H9 (cell line): ENCODE measurements around the gene ARHGAP10. TPM values are rescaled to one million over a fixed set of nuclear protein-coding genes. Genes with fewer than 3 reads are reported as not detected.

Experiments used
- DNase-seq: peaks from one replicate; pipeline ENCODE4 v3.0.0-alpha.2; 2017
- H2AFZ ChIP-seq: one replicate; pipeline ENCODE4 v1.6.1; 2013; ENCODE audit warnings: mild to moderate bottlenecking, low read length, control low read depth, moderate library complexity
- H2AK5ac ChIP-seq: 2 replicates; pipeline ENCODE4 v1.6.1; 2013; ENCODE audit warnings: low read length, control low read depth, mixed read lengths; ENCODE audit not compliant: insufficient read length
- H2BK120ac ChIP-seq: one replicate; pipeline ENCODE4 v1.6.1; 2013; ENCODE audit warnings: low read depth, mild to moderate bottlenecking, low read length, control low read depth, inconsistent platforms; ENCODE audit not compliant: poor library complexity, severe bottlenecking
- H2BK12ac ChIP-seq: 2 replicates; pipeline ENCODE4 v1.6.1; 2013; ENCODE audit warnings: low read length, control low read depth, mixed read lengths, low read depth; ENCODE audit not compliant: insufficient read length
- H2BK15ac ChIP-seq: 2 replicates; pipeline ENCODE4 v1.6.1; 2013; ENCODE audit warnings: low read depth, low read length, control low read depth
- H2BK20ac ChIP-seq: one replicate; pipeline ENCODE4 v1.6.1; 2013; ENCODE audit warnings: low read depth, mild to moderate bottlenecking, low read length, control low read depth, inconsistent platforms; ENCODE audit not compliant: poor library complexity, severe bottlenecking
- H2BK5ac ChIP-seq: 2 replicates; pipeline ENCODE4 v1.6.1; 2013; ENCODE audit warnings: low read length, control low read depth, mixed read lengths; ENCODE audit not compliant: insufficient read length
- H3K14ac ChIP-seq: 2 replicates; pipeline ENCODE4 v1.6.1; 2013; ENCODE audit warnings: low read length, control low read depth; ENCODE audit not compliant: insufficient read depth
- H3K18ac ChIP-seq: 2 replicates; pipeline ENCODE4 v1.6.1; 2013; ENCODE audit warnings: low read depth, mild to moderate bottlenecking, mixed read lengths, low read length, control low read depth; ENCODE audit not compliant: insufficient read length
- H3K23ac ChIP-seq: 2 replicates; pipeline ENCODE4 v1.6.1; 2013; ENCODE audit warnings: low read length, control low read depth, mixed read lengths, low read depth; ENCODE audit not compliant: insufficient read length
- H3K23me2 ChIP-seq: 2 replicates; pipeline ENCODE4 v1.6.1; 2013; ENCODE audit warnings: low read depth, mild to moderate bottlenecking, mixed read lengths, low read length, control low read depth; ENCODE audit not compliant: insufficient read length, poor library complexity, severe bottlenecking
- H3K27ac ChIP-seq: 2 replicates; pipeline ENCODE4 v1.5.1; 2013; ENCODE audit warnings: low read length, control low read depth, mixed read lengths, low read depth; ENCODE audit not compliant: insufficient read length
- H3K27me3 ChIP-seq: 2 replicates; pipeline ENCODE4 v1.6.1; 2013; ENCODE audit warnings: low read length, control low read depth, inconsistent platforms; ENCODE audit not compliant: insufficient read depth
- H3K4ac ChIP-seq: 2 replicates; pipeline ENCODE4 v1.6.1; 2013; ENCODE audit warnings: low read depth, mild to moderate bottlenecking, control low read depth, inconsistent platforms, low read length, moderate library complexity
- H3K4me1 ChIP-seq: 2 replicates; pipeline ENCODE4 v1.6.1; 2013; ENCODE audit warnings: low read length, control low read depth, inconsistent platforms; ENCODE audit not compliant: insufficient read depth
- H3K4me2 ChIP-seq: 2 replicates; pipeline ENCODE4 v1.6.1; 2013; ENCODE audit warnings: low read length, control low read depth, mixed read lengths; ENCODE audit not compliant: insufficient read length, insufficient read depth
- H3K56ac ChIP-seq: 2 replicates; pipeline ENCODE4 v1.6.1; 2013; ENCODE audit warnings: low read depth, mild to moderate bottlenecking, mixed read lengths, low read length, control low read depth; ENCODE audit not compliant: insufficient read length
- H3K79me1 ChIP-seq: 2 replicates; pipeline ENCODE4 v1.6.1; 2013; ENCODE audit warnings: low read depth, mild to moderate bottlenecking, moderate library complexity, low read length, control low read depth, inconsistent platforms; ENCODE audit not compliant: insufficient read depth, poor library complexity, severe bottlenecking
- H3K79me2 ChIP-seq: 2 replicates; pipeline ENCODE4 v1.6.1; 2013; ENCODE audit warnings: low read length, control low read depth, inconsistent platforms; ENCODE audit not compliant: insufficient read depth
- H3K9ac ChIP-seq: 2 replicates; pipeline ENCODE4 v1.6.1; 2013; ENCODE audit warnings: low read length, control low read depth, mixed read lengths; ENCODE audit not compliant: insufficient read length; ENCODE audit errors: extremely low read depth
- H3K9me3 ChIP-seq: one replicate; pipeline ENCODE4 v1.6.1; 2013; ENCODE audit warnings: low read depth, low read length, inconsistent platforms; ENCODE audit not compliant: control insufficient read depth
- H3T11ph ChIP-seq: one replicate; pipeline ENCODE4 v1.6.1; 2013; ENCODE audit warnings: mild to moderate bottlenecking, low read length, control low read depth, inconsistent platforms
- H4K20me1 ChIP-seq: one replicate; pipeline ENCODE4 v1.6.1; 2013; ENCODE audit not compliant: control insufficient read depth, insufficient read length, insufficient read depth
- H4K5ac ChIP-seq: 2 replicates; pipeline ENCODE4 v1.6.1; 2013; ENCODE audit warnings: low read depth, mild to moderate bottlenecking, mixed read lengths, low read length, control low read depth; ENCODE audit not compliant: insufficient read length
- H4K8ac ChIP-seq: replicated peaks from 2 replicates; pipeline ENCODE4 v1.6.1; 2013; ENCODE audit warnings: low read length, control low read depth, mixed read lengths, low read depth; ENCODE audit not compliant: insufficient read length
- H4K91ac ChIP-seq: 2 replicates; pipeline ENCODE4 v1.6.1; 2013; ENCODE audit warnings: low read depth, mild to moderate bottlenecking, moderate library complexity, mixed read lengths, low read length, control low read depth; ENCODE audit not compliant: insufficient read length
- H3K27ac Mint-ChIP-seq, 3 experiments: 2 replicates in 2 of 3; 3 replicates in 1 of 3; pipeline ENCODE4 v1.8.0; 2020 to 2021; ENCODE audit warnings: mixed read lengths in 3 of 3, mild to moderate bottlenecking in 1 of 3, moderate library complexity in 1 of 3
- H3K27me3 Mint-ChIP-seq: 2 replicates; pipeline ENCODE4 v1.8.0; 2021; ENCODE audit warnings: low read depth, mild to moderate bottlenecking, moderate library complexity, mixed read lengths
- H3K36me3 Mint-ChIP-seq, 3 experiments: 2 replicates in 2 of 3; 3 replicates in 1 of 3; pipeline ENCODE4 v1.8.0; 2020 to 2021; ENCODE audit warnings: low read depth in 3 of 3, mixed read lengths in 3 of 3; ENCODE audit not compliant: insufficient read depth in 1 of 3
- H3K4me1 Mint-ChIP-seq, 2 experiments: 2 replicates each; pipeline ENCODE4 v1.8.0; 2020; ENCODE audit warnings: mixed read lengths in 2 of 2
- H3K4me3 Mint-ChIP-seq, 2 experiments: 2 replicates in 1 of 2; 3 replicates in 1 of 2; pipeline ENCODE4 v1.8.0; 2020 to 2021; ENCODE audit warnings: mild to moderate bottlenecking in 2 of 2, mixed read lengths in 2 of 2, moderate library complexity in 1 of 2
- H3K9me3 Mint-ChIP-seq, 2 experiments: 2 replicates in 1 of 2; 3 replicates in 1 of 2; pipeline ENCODE4 v1.8.0; 2020; ENCODE audit warnings: mild to moderate bottlenecking in 2 of 2, mixed read lengths in 2 of 2, moderate library complexity in 1 of 2
- CTCF ChIP-seq: fragments of 200-600 bp; sonication (generic); conservative IDR thresholded peaks from 3 replicates; pipeline ENCODE4 v1.8.0; 2021; ENCODE audit warnings: antibody characterized with exemption, mild to moderate bottlenecking
- WGBS: extraction: QIAGEN DNeasy Blood & Tissue Kit; methylation state at CpG from one replicate; pipeline ENCODE4 v1.1.7; 2013; ENCODE audit warnings: missing lambda C conversion rate, low lambda C conversion rate, mixed read lengths; ENCODE audit not compliant: insufficient read length; ENCODE audit errors: extremely low coverage; 5-methylcytosine and 5-hydroxymethylcytosine counted together
- total RNA-seq: library from RNA; stranded (reverse); gene quantifications from 2 replicates; pipeline ENCODE4 v1.2.1, GENCODE V29; 2021

The ARHGAP10 gene
- total RNA-seq, 1 experiment from 2014 or later: 7.8 TPM

- WGBS: no CpG with 5 or more reads among the region's 7 CpGs
- no peak for TF ChIP-seq CTCF
Measured at GRCh38 chr4:148079961-148080360, 348.1 kb downstream of the ARHGAP10 start.

More at GRCh38 chr4:148079961-148080360, 348.1 kb downstream of the ARHGAP10 start:
- Histone ChIP-seq H2BK120ac (no peak overlapping the region), H3K27me3 (no peaks in the 10 kb centered on the region), H3K9ac (no peak overlapping the region), H3K27ac (no peak overlapping the region), H3K79me1 (no peaks in the 10 kb centered on the region), H3K4ac (no peak overlapping the region), H3K18ac (no peak overlapping the region), H3K23ac (no peak overlapping the region), H2BK12ac (no peak overlapping the region), H2BK20ac (no peak overlapping the region), H3K14ac (no peak overlapping the region), H3K4me1 (no peaks in the 10 kb centered on the region), H3K9me3 (peaks cover 8% of the 10 kb centered on the region), H3K23me2 (no peaks in the 10 kb centered on the region), H3T11ph (no peak overlapping the region), H3K4me2 (no peak overlapping the region), H4K20me1 (no peaks in the 10 kb centered on the region), H3K79me2 (no peaks in the 10 kb centered on the region), H2BK5ac (no peak overlapping the region), H4K5ac (no peak overlapping the region), H4K91ac (no peak overlapping the region), H2AFZ (no peak overlapping the region), H2BK15ac (no peak overlapping the region), H2AK5ac (no peak overlapping the region), H3K56ac (no peak overlapping the region), H4K8ac (no peak overlapping the region)
- H3K27ac Mint-ChIP-seq: no peak overlapping the region
- peaks cover 0 to 5% of the 10 kb centered on the region in 2 experiments; a peak in 2 of 4 replicates for H3K4me1 Mint-ChIP-seq
- DNase-seq: no peak
- H3K4me3 Mint-ChIP-seq: no peak overlapping the region
- peaks cover 11 to 16% (median 15%) of the 10 kb centered on the region in 3 experiments for H3K36me3 Mint-ChIP-seq
- H3K27me3 Mint-ChIP-seq: no peaks in the 10 kb centered on the region
- H3K9me3 Mint-ChIP-seq: peaks cover 13% of the 10 kb centered on the region in 2 experiments
